ENCODE results near the gene CCDC6.
"Not testable (repeated sequence)": the region's sequence is repeated elsewhere in the genome, so short reads cannot be mapped to it uniquely, and the experiment has no call there.

DNA sequence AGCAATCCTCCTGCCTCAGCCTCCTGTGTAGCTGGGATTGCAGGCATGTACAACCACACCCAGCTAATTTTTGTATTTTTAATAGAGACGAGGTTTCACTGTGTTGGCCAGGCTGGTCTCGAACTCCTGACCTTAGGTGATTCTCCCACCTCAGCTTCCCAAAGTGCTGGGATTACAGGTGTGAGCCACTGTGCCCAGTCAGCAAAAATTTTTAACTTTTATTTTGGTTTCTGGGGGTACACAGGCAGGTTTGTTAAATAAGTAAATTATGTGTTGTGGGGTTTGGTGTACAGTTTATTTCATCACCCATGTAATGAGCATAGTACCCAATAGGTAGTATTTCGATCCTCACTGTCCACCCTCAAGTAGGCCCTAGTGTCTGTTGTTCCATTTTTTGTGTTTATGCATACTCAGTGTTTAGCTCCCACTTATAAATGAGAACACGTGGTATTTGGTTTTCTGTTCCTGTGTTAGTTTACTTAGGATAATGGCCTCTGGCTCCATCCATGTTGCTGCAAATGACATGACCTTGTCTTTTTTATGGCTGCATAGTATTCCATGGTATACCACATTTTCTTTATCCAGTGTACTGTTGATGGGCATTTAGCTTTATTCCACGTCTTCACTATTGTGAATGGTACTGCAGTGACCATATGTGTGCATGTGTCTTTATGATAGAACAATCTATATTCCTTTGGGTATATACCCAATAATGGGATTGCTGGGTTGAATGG, 24.6 kb upstream of the CCDC6 start:
- TF ChIP-seq, protein P1, sequence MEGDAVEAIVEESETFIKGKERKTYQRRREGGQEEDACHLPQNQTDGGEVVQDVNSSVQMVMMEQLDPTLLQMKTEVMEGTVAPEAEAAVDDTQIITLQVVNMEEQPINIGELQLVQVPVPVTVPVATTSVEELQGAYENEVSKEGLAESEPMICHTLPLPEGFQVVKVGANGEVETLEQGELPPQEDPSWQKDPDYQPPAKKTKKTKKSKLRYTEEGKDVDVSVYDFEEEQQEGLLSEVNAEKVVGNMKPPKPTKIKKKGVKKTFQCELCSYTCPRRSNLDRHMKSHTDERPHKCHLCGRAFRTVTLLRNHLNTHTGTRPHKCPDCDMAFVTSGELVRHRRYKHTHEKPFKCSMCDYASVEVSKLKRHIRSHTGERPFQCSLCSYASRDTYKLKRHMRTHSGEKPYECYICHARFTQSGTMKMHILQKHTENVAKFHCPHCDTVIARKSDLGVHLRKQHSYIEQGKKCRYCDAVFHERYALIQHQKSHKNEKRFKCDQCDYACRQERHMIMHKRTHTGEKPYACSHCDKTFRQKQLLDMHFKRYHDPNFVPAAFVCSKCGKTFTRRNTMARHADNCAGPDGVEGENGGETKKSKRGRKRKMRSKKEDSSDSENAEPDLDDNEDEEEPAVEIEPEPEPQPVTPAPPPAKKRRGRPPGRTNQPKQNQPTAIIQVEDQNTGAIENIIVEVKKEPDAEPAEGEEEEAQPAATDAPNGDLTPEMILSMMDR (IDR thresholded peaks at IDR 0.05): not testable (repeated sequence)
- TF ChIP-seq POLR2A (IDR thresholded peaks at IDR 0.05): not testable (repeated sequence)
